OCI-LY7 (cell line): ENCODE data around the gene PPFIA2. TPM values are rescaled to one million over a fixed set of nuclear protein-coding genes. Genes with fewer than 3 reads are reported as not detected.

Source experiments
- BruUV-seq: library from RNA; stranded (reverse); fragments of 400-500 nt; replicated peaks from 2 replicates; lab custom pipeline; 2021; lab: Mats Ljungman, UMichigan
- CTCF ChIA-PET: fragments of 300-600 bp; sonication (Branson Sonifier 250); formaldehyde crosslinking; loops from one replicate; lab custom pipeline; 2022; ENCODE audit warnings: antibody characterized with exemption; ENCODE audit not compliant: unreplicated experiment; lab: Charles Lee
- POLR2A ChIA-PET: fragments of 300-600 bp; sonication (Branson Sonifier 250); formaldehyde crosslinking; loops from one replicate; lab custom pipeline; 2022; ENCODE audit warnings: antibody characterized with exemption; lab: Charles Lee
- DNase-seq: peaks from one replicate; pipeline ENCODE4 v3.0.0-alpha.2; 2015; ENCODE audit warnings: low spot score
- H2AFZ ChIP-seq: fragments of 200-600 bp; sonication (generic), shearing (Covaris generic); 2 replicates; pipeline ENCODE4 v1.6.1; 2014; ENCODE audit warnings: mild to moderate bottlenecking, antibody characterized with exemption, low read length, moderate library complexity
- H3K27ac ChIP-seq: fragments of 200-600 bp; sonication (generic); 2 replicates; pipeline ENCODE4 v1.5.1; 2014; ENCODE audit warnings: mixed run types, low read depth, mild to moderate bottlenecking, moderate library complexity, low read length, inconsistent platforms; ENCODE audit not compliant: poor library complexity, severe bottlenecking
- H3K36me3 ChIP-seq: fragments of 200-600 bp; sonication (generic); 2 replicates; pipeline ENCODE4 v1.6.1; 2014; ENCODE audit warnings: mild to moderate bottlenecking, antibody characterized with exemption, low read length, moderate library complexity, mixed read lengths; ENCODE audit not compliant: insufficient read depth
- H3K4me1 ChIP-seq: fragments of 200-600 bp; sonication (generic); 2 replicates; pipeline ENCODE4 v1.5.1; 2014; ENCODE audit warnings: mild to moderate bottlenecking, low read length; ENCODE audit not compliant: insufficient read depth, poor library complexity, severe bottlenecking
- H3K4me2 ChIP-seq: fragments of 200-600 bp; sonication (generic); 2 replicates; pipeline ENCODE4 v1.6.1; 2014; ENCODE audit warnings: mild to moderate bottlenecking, low read length
- H3K4me3 ChIP-seq: fragments of 200-600 bp; sonication (generic); 2 replicates; pipeline ENCODE4 v1.5.1; 2014; ENCODE audit warnings: mild to moderate bottlenecking, low read depth, low read length; ENCODE audit not compliant: poor library complexity, severe bottlenecking
- H3K79me2 ChIP-seq: fragments of 200-600 bp; sonication (generic); 2 replicates; pipeline ENCODE4 v1.6.1; 2016; ENCODE audit warnings: low read depth, mild to moderate bottlenecking, low read length, moderate library complexity, mixed read lengths; ENCODE audit not compliant: insufficient read depth
- H3K9me2 ChIP-seq: fragments of 200-600 bp; sonication (generic); 2 replicates; pipeline ENCODE4 v1.6.1; 2016; ENCODE audit warnings: mild to moderate bottlenecking, low read length, mixed read lengths; ENCODE audit not compliant: insufficient read depth
- H3K9me3 ChIP-seq: fragments of 200-600 bp; sonication (generic); 2 replicates; pipeline ENCODE4 v1.6.1; 2014; ENCODE audit warnings: mild to moderate bottlenecking, mixed run types, low read length, mixed read lengths
- H4K20me1 ChIP-seq: fragments of 200-600 bp; sonication (generic); 2 replicates; pipeline ENCODE4 v1.6.1; 2014; ENCODE audit warnings: mild to moderate bottlenecking, antibody characterized with exemption, low read length, moderate library complexity, mixed read lengths; ENCODE audit not compliant: insufficient read depth
- EZH2phosphoT487 ChIP-seq: fragments of 200-600 bp; sonication (generic); IDR thresholded peaks from 2 replicates; pipeline ENCODE4 v1.6.1; 2018; ENCODE audit warnings: low read depth, borderline replicate concordance, mild to moderate bottlenecking, mixed run types, antibody characterized with exemption, low read length, moderate library complexity, mixed read lengths
- intact Hi-C: fragments of 100-400 bp; cut with micrococcal nuclease; formaldehyde crosslinking; loops from one replicate; pipeline ENCODE4 v1.10.0; 2022; ENCODE audit not compliant: unreplicated experiment
- total RNA-seq, 2 experiments: library from RNA; depleted of rRNA in 1 of 2; stranded (reverse); fragments of >200 nt in 1 of 2; shearing (Covaris generic) in 1 of 2; gene quantifications; 2 replicates each; pipeline ENCODE4 v1.2.3, GENCODE V29; 2014 to 2022
- TF ChIP-seq, protein P1 (sequence below): fragments of 200-600 bp; sonication (generic); conservative IDR thresholded peaks from 2 replicates; pipeline ENCODE4 v1.5.1; 2014; ENCODE audit warnings: mild to moderate bottlenecking, antibody characterized with exemption, low read length, moderate library complexity, mixed read lengths

Gene PPFIA2
- total RNA-seq, 2 experiments from 2014 or later: not detected

DNA sequence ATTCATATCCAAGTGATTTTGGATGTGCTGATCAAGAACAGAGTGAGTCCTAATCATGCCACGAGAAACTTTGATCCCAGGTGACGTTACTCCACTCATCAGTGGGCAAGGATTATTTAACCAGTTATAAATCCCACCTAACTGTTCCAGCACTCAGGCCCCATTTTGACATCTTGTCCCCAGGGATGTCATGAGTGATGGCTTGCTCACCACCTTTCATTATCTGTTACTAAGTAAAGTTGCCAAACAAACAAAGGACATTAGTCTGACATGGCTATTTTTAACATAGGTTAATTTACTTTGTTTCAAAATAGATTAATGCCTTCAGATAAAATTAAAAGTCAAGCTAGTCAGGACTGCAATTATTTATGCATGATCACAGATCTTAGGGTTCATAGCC, 425.3 kb downstream of the PPFIA2 start:
- no peak for DNase-seq
- no peaks in the 10 kb centered on the region for H3K36me3 ChIP-seq
- H3K79me2 ChIP-seq: no peaks in the 10 kb centered on the region
- H2AFZ ChIP-seq: no peak overlapping the region
- ChIA-PET CTCF (no interaction called here), POLR2A (no interaction called here)
- intact Hi-C loops: no loop called here
- H3K4me2 ChIP-seq: no peak overlapping the region
- no peak overlapping the region for H3K27ac ChIP-seq
- TF ChIP-seq, protein P1, sequence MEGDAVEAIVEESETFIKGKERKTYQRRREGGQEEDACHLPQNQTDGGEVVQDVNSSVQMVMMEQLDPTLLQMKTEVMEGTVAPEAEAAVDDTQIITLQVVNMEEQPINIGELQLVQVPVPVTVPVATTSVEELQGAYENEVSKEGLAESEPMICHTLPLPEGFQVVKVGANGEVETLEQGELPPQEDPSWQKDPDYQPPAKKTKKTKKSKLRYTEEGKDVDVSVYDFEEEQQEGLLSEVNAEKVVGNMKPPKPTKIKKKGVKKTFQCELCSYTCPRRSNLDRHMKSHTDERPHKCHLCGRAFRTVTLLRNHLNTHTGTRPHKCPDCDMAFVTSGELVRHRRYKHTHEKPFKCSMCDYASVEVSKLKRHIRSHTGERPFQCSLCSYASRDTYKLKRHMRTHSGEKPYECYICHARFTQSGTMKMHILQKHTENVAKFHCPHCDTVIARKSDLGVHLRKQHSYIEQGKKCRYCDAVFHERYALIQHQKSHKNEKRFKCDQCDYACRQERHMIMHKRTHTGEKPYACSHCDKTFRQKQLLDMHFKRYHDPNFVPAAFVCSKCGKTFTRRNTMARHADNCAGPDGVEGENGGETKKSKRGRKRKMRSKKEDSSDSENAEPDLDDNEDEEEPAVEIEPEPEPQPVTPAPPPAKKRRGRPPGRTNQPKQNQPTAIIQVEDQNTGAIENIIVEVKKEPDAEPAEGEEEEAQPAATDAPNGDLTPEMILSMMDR: no peak
- TF ChIP-seq EZH2phosphoT487: no peak
- no peak overlapping the region for H3K4me3 ChIP-seq
- H4K20me1 ChIP-seq: no peaks in the 10 kb centered on the region
- no peaks in the 10 kb centered on the region for H3K4me1 ChIP-seq
- BruUV-seq: no TSS peak
- no peaks in the 10 kb centered on the region for H3K9me3 ChIP-seq
- no peaks in the 10 kb centered on the region for H3K9me2 ChIP-seq

DNA sequence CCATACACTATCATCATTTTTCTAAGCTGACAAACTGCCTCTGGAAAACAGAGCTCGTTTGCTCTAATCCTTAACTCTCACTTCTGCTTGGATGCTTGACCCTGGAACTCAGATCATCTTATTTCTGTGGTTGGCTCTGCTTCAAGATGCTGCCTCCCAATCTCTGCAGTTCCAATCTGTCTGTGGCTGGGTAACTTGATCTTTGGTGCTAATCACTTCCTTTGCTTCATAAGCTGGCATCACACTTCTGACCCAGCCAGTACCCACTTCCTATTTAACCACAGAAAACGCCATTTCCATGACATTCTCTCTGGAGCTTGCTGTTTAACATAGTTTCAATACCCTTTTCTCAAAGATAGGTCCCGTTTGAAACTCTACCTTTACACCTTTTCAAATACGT, 427.1 kb downstream of the PPFIA2 start:
- TF ChIP-seq, protein P1: no peak
- no peak for TF ChIP-seq EZH2phosphoT487
- POLR2A ChIA-PET: interaction anchor here (0.9 kb wide), 1 partner anchor 10 kb away, joined by 3 read pairs; no protein-coding TSS in a partner anchor
- Histone ChIP-seq H3K36me3 (no peaks in the 10 kb centered on the region), H3K9me2 (no peaks in the 10 kb centered on the region), H3K4me2 (no peak overlapping the region), H2AFZ (no peak overlapping the region), H4K20me1 (no peaks in the 10 kb centered on the region), H3K9me3 (no peaks in the 10 kb centered on the region), H3K4me1 (no peaks in the 10 kb centered on the region), H3K79me2 (no peaks in the 10 kb centered on the region), H3K27ac (no peak overlapping the region), H3K4me3 (no peak overlapping the region)
- no TSS peak for BruUV-seq
- CTCF ChIA-PET: no interaction called here
- no peak for DNase-seq
- intact Hi-C loops: no loop called here

DNA sequence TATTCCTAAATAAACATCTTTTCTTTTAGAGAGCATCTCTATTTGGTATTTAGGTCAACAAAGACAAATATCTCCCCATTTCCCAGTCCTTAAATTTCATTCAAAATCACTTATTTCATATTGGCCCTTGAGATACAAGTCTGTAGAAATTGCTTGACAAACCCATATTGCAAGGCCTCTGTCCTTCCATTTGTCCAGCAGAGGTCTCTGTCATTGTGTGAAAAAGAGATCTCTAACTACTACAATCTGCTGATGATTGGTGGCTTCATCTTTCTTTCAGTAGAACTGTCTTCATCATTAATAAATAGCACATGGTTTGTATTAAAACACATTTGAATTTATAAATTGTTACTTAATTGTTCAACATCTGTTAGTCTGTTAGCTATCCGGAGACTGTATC, 428.7 kb downstream of the PPFIA2 start:
- DNase-seq: no peak
- no TSS peak for BruUV-seq
- Histone ChIP-seq H3K4me3 (no peak overlapping the region), H3K9me2 (no peaks in the 10 kb centered on the region), H4K20me1 (no peaks in the 10 kb centered on the region), H3K4me1 (no peaks in the 10 kb centered on the region), H2AFZ (no peak overlapping the region), H3K27ac (no peak overlapping the region), H3K4me2 (no peak overlapping the region), H3K9me3 (no peaks in the 10 kb centered on the region), H3K36me3 (no peaks in the 10 kb centered on the region), H3K79me2 (no peaks in the 10 kb centered on the region)
- POLR2A ChIA-PET: no interaction called here
- no peak for TF ChIP-seq EZH2phosphoT487
- TF ChIP-seq, protein P1: 0 out of 2 replicates have a peak, but pooled peaks have one; percentile 39
- CTCF ChIA-PET: no interaction called here
- intact Hi-C loops: no loop called here
